HEK293 (cell line): ENCODE results near the gene ITSN1.

Source experiments
- CTCF ChIA-PET: fragments of 350-600 bp; formaldehyde crosslinking; extraction: SDS; loops from one replicate; lab custom pipeline; 2021; ENCODE audit warnings: antibody characterized with exemption; lab: Yijun Ruan, JAX
- POLR2A ChIA-PET: fragments of 300-600 bp; formaldehyde crosslinking; extraction: SDS; loops from one replicate; lab custom pipeline; 2020; ENCODE audit warnings: antibody characterized with exemption, inconsistent platforms; lab: Yijun Ruan, JAX
- H3K27ac ChIP-seq: fragments of 200-500 bp; sonication (Bioruptor generic); 2 replicates; pipeline ENCODE4 v1.5.1; 2014; ENCODE audit warnings: low read depth, low read length, control low read depth, inconsistent platforms; ENCODE audit errors: extremely low read depth
- H3K36me3 ChIP-seq, 2 experiments: fragments of 200-500 bp in 1 of 2; sonication (Bioruptor generic) in 1 of 2; 1 replicate in 1 of 2; 2 replicates in 1 of 2; pipeline ENCODE4 v1.5.1; 2014 to 2017; ENCODE audit warnings: inconsistent platforms in 2 of 2, low read length in 2 of 2; ENCODE audit not compliant: control insufficient read depth in 2 of 2, insufficient read depth in 1 of 2
- H3K4me1 ChIP-seq: fragments of 200-500 bp; sonication (Bioruptor generic); 2 replicates; pipeline ENCODE4 v1.5.1; 2014; ENCODE audit warnings: mild to moderate bottlenecking, low read length, inconsistent platforms; ENCODE audit not compliant: control insufficient read depth, insufficient read depth
- H3K4me3 ChIP-seq: 2 replicates; pipeline ENCODE4 v1.5.1; 2011; ENCODE audit warnings: low read depth, mild to moderate bottlenecking, control low read depth, low read length, moderate library complexity
- H3K9me3 ChIP-seq: fragments of 200-500 bp; sonication (Bioruptor generic); 2 replicates; pipeline ENCODE4 v1.5.1; 2014; ENCODE audit warnings: low read depth, low read length, inconsistent platforms; ENCODE audit not compliant: control insufficient read depth, insufficient read depth
- KLF7 ChIP-seq: fragments of 450-650 bp; formaldehyde crosslinking; IDR thresholded peaks from 2 replicates; pipeline ENCODE4 v1.5.1; 2016; ENCODE audit warnings: missing biosample characterization, missing genetic modification characterization, borderline replicate concordance
- MZF1 ChIP-seq: fragments of 450-650 bp; formaldehyde crosslinking; IDR thresholded peaks from 2 replicates; pipeline ENCODE4 v1.5.1; 2017; ENCODE audit warnings: missing biosample characterization, missing genetic modification characterization, borderline replicate concordance
- RBAK ChIP-seq: fragments of 450-650 bp; formaldehyde crosslinking; IDR thresholded peaks from 2 replicates; pipeline ENCODE4 v1.5.1; 2016; ENCODE audit warnings: missing biosample characterization, missing genetic modification characterization
- SCRT2 ChIP-seq: fragments of 450-650 bp; formaldehyde crosslinking; IDR thresholded peaks from 2 replicates; pipeline ENCODE4 v1.5.1; 2016; ENCODE audit warnings: missing biosample characterization, missing genetic modification characterization
- ZBTB17 ChIP-seq: fragments of 450-650 bp; formaldehyde crosslinking; IDR thresholded peaks from 2 replicates; pipeline ENCODE4 v1.5.1; 2016; ENCODE audit warnings: missing biosample characterization, missing genetic modification characterization
- ZBTB20 ChIP-seq: fragments of 450-650 bp; formaldehyde crosslinking; IDR thresholded peaks from 2 replicates; pipeline ENCODE4 v1.5.1; 2016; ENCODE audit warnings: missing biosample characterization, missing genetic modification characterization
- ZBTB6 ChIP-seq: fragments of 450-650 bp; formaldehyde crosslinking; IDR thresholded peaks from 2 replicates; pipeline ENCODE4 v1.5.1; 2017; ENCODE audit warnings: missing biosample characterization, missing genetic modification characterization
- ZNF184 ChIP-seq: fragments of 450-650 bp; IDR thresholded peaks from 2 replicates; pipeline ENCODE4 v1.5.1; 2018; ENCODE audit warnings: missing biosample characterization, mild to moderate bottlenecking, missing genetic modification characterization
- ZNF214 ChIP-seq: fragments of 450-650 bp; formaldehyde crosslinking; IDR thresholded peaks from 2 replicates; pipeline ENCODE4 v1.5.1; 2017; ENCODE audit warnings: missing biosample characterization, mild to moderate bottlenecking, missing genetic modification characterization, borderline replicate concordance
- ZNF221 ChIP-seq: fragments of 450-650 bp; formaldehyde crosslinking; IDR thresholded peaks from 2 replicates; pipeline ENCODE4 v1.5.1; 2017; ENCODE audit warnings: missing biosample characterization, missing genetic modification characterization, borderline replicate concordance
- ZNF26 ChIP-seq: fragments of 450-650 bp; formaldehyde crosslinking; IDR thresholded peaks from 2 replicates; pipeline ENCODE4 v1.5.1; 2016; ENCODE audit warnings: missing biosample characterization, missing genetic modification characterization
- ZNF362 ChIP-seq: fragments of 450-650 bp; formaldehyde crosslinking; IDR thresholded peaks from 2 replicates; pipeline ENCODE4 v1.5.1; 2016; ENCODE audit warnings: missing biosample characterization, missing genetic modification characterization
- ZNF394 ChIP-seq: fragments of 450-650 bp; formaldehyde crosslinking; IDR thresholded peaks from 2 replicates; pipeline ENCODE4 v1.5.1; 2016; ENCODE audit warnings: missing biosample characterization, missing genetic modification characterization, mild to moderate bottlenecking, moderate library complexity, borderline replicate concordance
- ZNF426 ChIP-seq: fragments of 450-650 bp; formaldehyde crosslinking; IDR thresholded peaks from 2 replicates; pipeline ENCODE4 v1.5.1; 2017; ENCODE audit warnings: missing biosample characterization, missing genetic modification characterization, mild to moderate bottlenecking, inconsistent platforms, moderate library complexity
- ZNF433 ChIP-seq: fragments of 450-650 bp; formaldehyde crosslinking; IDR thresholded peaks from 2 replicates; pipeline ENCODE4 v1.5.1; 2016; ENCODE audit warnings: missing biosample characterization, missing genetic modification characterization, low read depth
- ZNF488 ChIP-seq: fragments of 450-650 bp; formaldehyde crosslinking; IDR thresholded peaks from 2 replicates; pipeline ENCODE4 v1.5.1; 2016; ENCODE audit warnings: missing biosample characterization, missing genetic modification characterization
- ZNF76 ChIP-seq: fragments of 450-650 bp; formaldehyde crosslinking; IDR thresholded peaks from 2 replicates; pipeline ENCODE4; 2016; ENCODE audit warnings: low read depth, missing biosample characterization, missing genetic modification characterization, borderline replicate concordance
- ZNF843 ChIP-seq: fragments of 450-650 bp; formaldehyde crosslinking; IDR thresholded peaks from 2 replicates; pipeline ENCODE4 v1.5.1; 2016; ENCODE audit warnings: missing biosample characterization, missing genetic modification characterization
- ZSCAN4 ChIP-seq: fragments of 450-650 bp; formaldehyde crosslinking; IDR thresholded peaks from 2 replicates; pipeline ENCODE4 v1.5.1; 2017; ENCODE audit warnings: missing biosample characterization, missing genetic modification characterization

ITSN1 gene

GRCh38 chr21:33904041-33904440 is 261.7 kb downstream of the ITSN1 start:
- no peak for TF ChIP-seq KLF7 (tag by site-specific recombination)
- no peak for TF ChIP-seq ZNF76
- TF ChIP-seq ZNF394 (tag by site-specific recombination): no peak
- no peak for TF ChIP-seq ZNF221 (tag by site-specific recombination)
- no peak for TF ChIP-seq ZNF214 (tag by site-specific recombination)
- TF ChIP-seq SCRT2 (tag by site-specific recombination): no peak
- no peak for TF ChIP-seq ZNF362 (tag by site-specific recombination)
- no peak for TF ChIP-seq ZNF843 (tag by site-specific recombination)
- no peak for TF ChIP-seq ZNF426
- no peak for TF ChIP-seq ZBTB17 (tag by site-specific recombination)
- no peak for TF ChIP-seq ZBTB6 (tag by site-specific recombination)
- no peak for TF ChIP-seq ZNF184 (tag by site-specific recombination)
- TF ChIP-seq ZBTB20: no peak
- no peak for TF ChIP-seq ZSCAN4
- TF ChIP-seq ZNF433 (tag by site-specific recombination): no peak
- no peak for TF ChIP-seq ZNF488 (tag by site-specific recombination)
- no peak for TF ChIP-seq RBAK
- Histone ChIP-seq H3K4me1 (no peaks in the 10 kb centered on the region), H3K27ac (no peak overlapping the region), H3K9me3 (no peaks in the 10 kb centered on the region), H3K36me3 (peaks cover 55 to 83% of the 10 kb centered on the region in 2 experiments), H3K4me3 (no peak overlapping the region)
- ChIA-PET CTCF (interaction anchor here (1.5 to 1.6 kb wide), 2 partner anchors 9 to 298 kb away, joined by 9 to 10 read pairs; no protein-coding TSS in a partner anchor), POLR2A (no interaction called here)

- no peak for TF ChIP-seq MZF1 (tag by site-specific recombination)
- TF ChIP-seq ZNF26 (tag by site-specific recombination): no peak
- H3K4me3 ChIP-seq: no peak overlapping the region
- H3K4me1 ChIP-seq: no peaks in the 10 kb centered on the region
- peaks cover 74 to 99% of the 10 kb centered on the region in 2 experiments for H3K36me3 ChIP-seq
- CTCF ChIA-PET: interaction anchor here (0.7 kb wide), 1 partner anchor 13 kb away, joined by 3 read pairs; no protein-coding TSS in a partner anchor
- no peaks in the 10 kb centered on the region for H3K9me3 ChIP-seq
- POLR2A ChIA-PET: interaction anchor here (0.9 kb wide), 1 partner anchor 16 kb away, joined by 3 read pairs; no protein-coding TSS in a partner anchor
- H3K27ac ChIP-seq: no peak overlapping the region
These were observed 266.5 kb downstream of the ITSN1 start for GRCh38 chr21:33908760-33909159.
